ENCODE measurements around the gene LTB. TPM values are rescaled to one million over a fixed set of nuclear protein-coding genes. Genes with fewer than 3 reads are reported as not detected.
"Not testable (repeated sequence)": the region's sequence is repeated elsewhere in the genome, so short reads cannot be mapped to it uniquely, and the experiment has no call there.

Gene LTB
- total RNA-seq, 1 experiment from 2014 or later: 74.1 TPM

DNA sequence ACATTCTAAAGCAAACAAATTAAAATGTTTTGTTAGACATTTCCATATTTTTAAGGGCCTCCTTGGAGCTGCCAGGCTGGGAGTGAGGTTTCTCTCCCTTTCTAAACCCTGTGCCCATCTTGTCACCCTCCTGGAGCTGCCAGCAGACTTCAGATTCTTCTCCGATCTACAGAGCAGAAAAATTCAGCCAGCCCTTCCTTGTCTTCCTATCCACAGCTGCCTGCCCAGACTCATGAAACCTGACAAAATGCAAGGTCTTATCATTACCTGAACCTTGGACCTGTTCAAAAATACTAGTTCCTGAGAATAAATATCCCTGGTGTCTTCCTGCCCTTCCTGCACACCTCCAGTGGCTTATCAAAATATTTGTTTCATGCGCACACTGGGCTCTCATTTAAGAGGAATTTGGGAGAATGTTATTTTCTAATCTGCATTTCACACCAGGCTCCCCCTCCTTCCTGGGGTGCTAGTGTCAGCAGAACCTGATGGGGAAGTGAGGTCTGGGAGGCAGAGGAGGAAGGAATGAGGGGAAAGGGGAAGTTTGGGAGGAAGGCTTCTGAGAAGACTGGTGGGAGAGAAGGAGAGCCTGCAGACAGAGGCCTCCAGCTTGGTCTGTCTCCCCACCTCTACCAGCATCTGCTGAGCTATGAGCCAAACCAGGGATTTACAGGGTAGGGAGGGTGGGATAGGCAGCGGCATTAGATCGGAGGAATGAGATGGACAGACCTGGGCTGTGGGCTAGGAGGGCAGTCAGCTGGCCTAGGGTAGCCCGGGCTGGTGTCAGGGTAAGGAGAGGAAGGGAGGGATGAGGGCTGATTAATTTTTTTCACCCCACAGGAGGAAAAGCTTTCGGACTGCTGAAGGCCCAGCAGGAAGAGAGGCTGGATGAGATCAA is 32.7 kb upstream of the LTB start, which contains the start of gene AIF1:
Gene AIF1, plus strand, starts transcription at position 551 of the 895 bp plus-strand sequence. Its CDS starts 96 bp downstream, at position 647.
- no peak within 1 kb of the TSS for H3K4me3 ChIP-seq (ENCODE audit: low read length)
- peak within 1 kb of the TSS; percentile 53; the same call in 1 of the 2 replicates for H2AFZ ChIP-seq (ENCODE audit: low read length)

GRCh38 chr6:31614075-31614619 is 31.9 kb upstream of the LTB start:
- Histone ChIP-seq H2AFZ (ENCODE audit: low read length) (peak overlapping the region; percentile 53; the same call in 1 of the 2 replicates), H3K4me1 (ENCODE audit: low read length) (peaks cover 25% of the 10 kb centered on the region), H3K9me2 (replicated peaks; ENCODE audit: insufficient read depth, low read length) (no peaks in the 10 kb centered on the region), H3K4me3 (ENCODE audit: low read length) (no peak overlapping the region), H4K20me1 (ENCODE audit: insufficient read depth, low read depth, low read length) (no peaks in the 10 kb centered on the region), H3K27me3 (ENCODE audit: low read length) (no peaks in the 10 kb centered on the region), H3K27ac (ENCODE audit: low read length) (no peak overlapping the region), H3K9ac (ENCODE audit: low read length) (peak overlapping the region; percentile 42), H3K79me2 (ENCODE audit: low read length) (no peaks in the 10 kb centered on the region), H3K4me2 (ENCODE audit: low read depth, low read length, poor library complexity, severe bottlenecking) (no peak overlapping the region), H3K9me3 (ENCODE audit: low read length) (no peaks in the 10 kb centered on the region), H3K36me3 (ENCODE audit: insufficient read depth, low read length) (no peaks in the 10 kb centered on the region)
- no peak for DNase-seq

More for the DNA sequence above, 32.7 kb upstream of the LTB start, which contains the start of gene AIF1:
- Histone ChIP-seq H3K4me1 (ENCODE audit: low read length) (peaks cover 30% of the 10 kb centered on the region), H4K20me1 (ENCODE audit: insufficient read depth, low read depth, low read length) (no peaks in the 10 kb centered on the region), H3K9ac (ENCODE audit: low read length) (peak within 1 kb of the TSS; percentile 42), H3K9me2 (replicated peaks; ENCODE audit: insufficient read depth, low read length) (no peaks in the 10 kb centered on the region), H3K9me3 (ENCODE audit: low read length) (no peaks in the 10 kb centered on the region), H3K36me3 (ENCODE audit: insufficient read depth, low read length) (no peaks in the 10 kb centered on the region), H3K4me2 (ENCODE audit: low read depth, low read length, poor library complexity, severe bottlenecking) (no peak within 1 kb of the TSS), H3K27me3 (ENCODE audit: low read length) (no peaks in the 10 kb centered on the region), H3K27ac (ENCODE audit: low read length) (no peak within 1 kb of the TSS), H3K79me2 (ENCODE audit: low read length) (no peaks in the 10 kb centered on the region)
- peak; percentile 27 for DNase-seq

DNA sequence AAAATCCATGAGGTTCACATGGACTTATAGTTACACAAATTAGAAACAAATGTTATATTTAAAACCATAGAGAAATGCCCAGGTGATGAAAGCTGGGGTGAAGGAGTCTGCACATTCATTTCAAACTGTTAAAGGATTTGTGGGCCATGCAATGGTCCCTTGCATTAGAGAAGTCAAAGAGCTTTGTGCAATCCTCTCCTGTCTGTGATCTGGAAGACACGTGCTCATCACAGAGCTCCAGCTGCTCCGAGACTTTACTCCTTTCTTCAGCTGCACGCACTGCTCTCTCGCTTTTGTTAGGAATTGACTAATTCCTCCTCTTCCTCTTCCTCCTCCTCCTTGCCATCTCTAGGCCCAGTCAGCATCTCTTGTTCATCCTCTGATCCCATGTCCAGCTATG is 28.7 kb upstream of the LTB start:
- Histone ChIP-seq H3K27me3 (ENCODE audit: low read length) (no peaks in the 10 kb centered on the region), H3K27ac (ENCODE audit: low read length) (no peak overlapping the region), H3K4me3 (ENCODE audit: low read length) (no peak overlapping the region), H4K20me1 (ENCODE audit: insufficient read depth, low read depth, low read length) (no peaks in the 10 kb centered on the region), H3K4me2 (ENCODE audit: low read depth, low read length, poor library complexity, severe bottlenecking) (no peak overlapping the region), H3K9me3 (ENCODE audit: low read length) (no peaks in the 10 kb centered on the region), H3K36me3 (ENCODE audit: insufficient read depth, low read length) (no peaks in the 10 kb centered on the region), H3K4me1 (ENCODE audit: low read length) (peaks cover 24% of the 10 kb centered on the region), H2AFZ (ENCODE audit: low read length) (no peak overlapping the region), H3K9ac (ENCODE audit: low read length) (no peak overlapping the region), H3K9me2 (replicated peaks; ENCODE audit: insufficient read depth, low read length) (no peaks in the 10 kb centered on the region), H3K79me2 (ENCODE audit: low read length) (no peaks in the 10 kb centered on the region)
- peak; percentile 24 for DNase-seq

GRCh38 chr6:31609519-31610406 is 27.5 kb upstream of the LTB start:
- Histone ChIP-seq H3K9ac (ENCODE audit: low read length) (no peak overlapping the region), H2AFZ (ENCODE audit: low read length) (no peak overlapping the region)
- DNase-seq: no peak

DNA sequence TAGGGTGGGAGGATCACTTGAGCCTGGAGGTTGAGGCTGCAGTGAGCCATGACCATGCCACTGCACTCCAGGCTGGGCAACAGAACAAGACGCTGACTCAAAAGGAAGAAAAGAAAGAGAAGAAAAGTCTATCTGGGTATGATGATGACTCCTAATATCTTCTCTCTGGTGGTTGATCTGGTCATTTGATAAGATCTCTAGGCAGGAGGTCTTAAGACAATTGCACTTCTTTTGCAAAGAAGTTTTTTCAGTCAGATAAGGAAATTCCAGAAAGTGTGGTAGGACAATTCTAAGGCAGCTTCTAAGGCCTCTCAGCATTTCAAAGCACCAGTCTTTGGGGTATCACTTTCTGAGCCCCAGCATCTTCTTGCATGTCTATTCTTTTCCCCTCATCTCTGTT is 25.1 kb upstream of the LTB start:
- H3K27ac ChIP-seq (ENCODE audit: low read length): no peak overlapping the region
- H2AFZ ChIP-seq (ENCODE audit: low read length): no peak overlapping the region
- H3K9me3 ChIP-seq (ENCODE audit: low read length): no peaks in the 10 kb centered on the region
- no peaks in the 10 kb centered on the region for H4K20me1 ChIP-seq (ENCODE audit: insufficient read depth, low read depth, low read length)
- H3K36me3 ChIP-seq (ENCODE audit: insufficient read depth, low read length): no peaks in the 10 kb centered on the region
- no peak overlapping the region for H3K4me2 ChIP-seq (ENCODE audit: low read depth, low read length, poor library complexity, severe bottlenecking)
- H3K27me3 ChIP-seq (ENCODE audit: low read length): no peaks in the 10 kb centered on the region
- peaks cover 4% of the 10 kb centered on the region for H3K4me1 ChIP-seq (ENCODE audit: low read length)
- H3K9me2 ChIP-seq (replicated peaks; ENCODE audit: insufficient read depth, low read length): no peaks in the 10 kb centered on the region
- no peak overlapping the region for H3K4me3 ChIP-seq (ENCODE audit: low read length)
- DNase-seq: no peak
- no peaks in the 10 kb centered on the region for H3K79me2 ChIP-seq (ENCODE audit: low read length)
- H3K9ac ChIP-seq (ENCODE audit: low read length): no peak overlapping the region

More at GRCh38 chr6:31609519-31610406, 27.5 kb upstream of the LTB start:
- H4K20me1 ChIP-seq (ENCODE audit: insufficient read depth, low read depth, low read length): no peaks in the 10 kb centered on the region
- no peaks in the 10 kb centered on the region for H3K36me3 ChIP-seq (ENCODE audit: insufficient read depth, low read length)
- H3K27me3 ChIP-seq (ENCODE audit: low read length): no peaks in the 10 kb centered on the region
- H3K4me2 ChIP-seq (ENCODE audit: low read depth, low read length, poor library complexity, severe bottlenecking): no peak overlapping the region
- H3K79me2 ChIP-seq (ENCODE audit: low read length): no peaks in the 10 kb centered on the region
- H3K9me3 ChIP-seq (ENCODE audit: low read length): no peaks in the 10 kb centered on the region
- H3K9me2 ChIP-seq (replicated peaks; ENCODE audit: insufficient read depth, low read length): no peaks in the 10 kb centered on the region
- H3K4me1 ChIP-seq (ENCODE audit: low read length): peaks cover 12% of the 10 kb centered on the region
- no peak overlapping the region for H3K27ac ChIP-seq (ENCODE audit: low read length)
- no peak overlapping the region for H3K4me3 ChIP-seq (ENCODE audit: low read length)

- Histone ChIP-seq H2AFZ (ENCODE audit: low read length) (no peak overlapping the region), H3K36me3 (ENCODE audit: insufficient read depth, low read length) (no peaks in the 10 kb centered on the region), H3K9me2 (replicated peaks; ENCODE audit: insufficient read depth, low read length) (no peaks in the 10 kb centered on the region), H4K20me1 (ENCODE audit: insufficient read depth, low read depth, low read length) (no peaks in the 10 kb centered on the region), H3K4me3 (ENCODE audit: low read length) (no peak overlapping the region), H3K9me3 (ENCODE audit: low read length) (no peaks in the 10 kb centered on the region), H3K9ac (ENCODE audit: low read length) (no peak overlapping the region), H3K27me3 (ENCODE audit: low read length) (no peaks in the 10 kb centered on the region), H3K4me2 (ENCODE audit: low read depth, low read length, poor library complexity, severe bottlenecking) (no peak overlapping the region), H3K27ac (ENCODE audit: low read length) (no peak overlapping the region), H3K79me2 (ENCODE audit: low read length) (no peaks in the 10 kb centered on the region), H3K4me1 (ENCODE audit: low read length) (peaks cover 9% of the 10 kb centered on the region; the same call in 1 of the 2 replicates)
- peak; percentile 87 for DNase-seq
These were observed 14.8 kb upstream of the LTB start for GRCh38 chr6:31597006-31597405.

GRCh38 chr6:31592396-31592771 is 10.2 kb upstream of the LTB start:
- no peak for DNase-seq
- H3K9ac ChIP-seq (ENCODE audit: low read length): no peak overlapping the region
- H2AFZ ChIP-seq (ENCODE audit: low read length): no peak overlapping the region
- H3K4me3 ChIP-seq (ENCODE audit: low read length): no peak overlapping the region
- no peaks in the 10 kb centered on the region for H3K9me3 ChIP-seq (ENCODE audit: low read length)
- no peaks in the 10 kb centered on the region for H3K27me3 ChIP-seq (ENCODE audit: low read length)
- H3K27ac ChIP-seq (ENCODE audit: low read length): no peak overlapping the region
- no peak overlapping the region for H3K4me2 ChIP-seq (ENCODE audit: low read depth, low read length, poor library complexity, severe bottlenecking)
- H4K20me1 ChIP-seq (ENCODE audit: insufficient read depth, low read depth, low read length): no peaks in the 10 kb centered on the region
- no peaks in the 10 kb centered on the region for H3K9me2 ChIP-seq (replicated peaks; ENCODE audit: insufficient read depth, low read length)
- H3K79me2 ChIP-seq (ENCODE audit: low read length): no peaks in the 10 kb centered on the region
- H3K4me1 ChIP-seq (ENCODE audit: low read length): peaks cover 6% of the 10 kb centered on the region; the same call in 1 of the 2 replicates
- H3K36me3 ChIP-seq (ENCODE audit: insufficient read depth, low read length): no peaks in the 10 kb centered on the region

- H3K9me2 ChIP-seq (replicated peaks; ENCODE audit: insufficient read depth, low read length); H2AFZ ChIP-seq (ENCODE audit: low read length); H3K9ac ChIP-seq (ENCODE audit: low read length); H3K9me3 ChIP-seq (ENCODE audit: low read length); H3K4me2 ChIP-seq (ENCODE audit: low read depth, low read length, poor library complexity, severe bottlenecking); H3K79me2 ChIP-seq (ENCODE audit: low read length); H3K27ac ChIP-seq (ENCODE audit: low read length); H4K20me1 ChIP-seq (ENCODE audit: insufficient read depth, low read depth, low read length); DNase-seq; H3K27me3 ChIP-seq (ENCODE audit: low read length); H3K4me3 ChIP-seq (ENCODE audit: low read length); H3K36me3 ChIP-seq (ENCODE audit: insufficient read depth, low read length): not testable (repeated sequence)
- peaks cover 16% of the 10 kb centered on the region for H3K4me1 ChIP-seq (ENCODE audit: low read length)
These were observed 8.5 kb upstream of the LTB start for GRCh38 chr6:31590691-31591090.

All from Karpas-422 (cell line).